ENCODE results near the gene ATP5MG. TPM values are rescaled to one million over a fixed set of nuclear protein-coding genes. Genes with fewer than 3 reads are reported as not detected.

ATP5MG gene
- total RNA-seq, 1 donor from 2014 or later = 194 TPM

- no peaks in the 10 kb centered on the region for H3K27me3 Mint-ChIP-seq (ENCODE audit: low read depth, unreplicated experiment)
- no peak overlapping the region for H2AFZ ChIP-seq (ENCODE audit: low read depth, low read length)
- H3K27ac Mint-ChIP-seq (ENCODE audit: unreplicated experiment) = no peak overlapping the region
- H4K20me1 ChIP-seq (ENCODE audit: insufficient read depth, low read length) = no peaks in the 10 kb centered on the region
- DNase-seq (ENCODE audit: low read depth) (no peak), FAIRE-seq (no peak)
- H3K36me3 Mint-ChIP-seq (ENCODE audit: low read depth, unreplicated experiment) = peaks cover 29% of the 10 kb centered on the region
- no peak overlapping the region for H3K4me2 ChIP-seq (ENCODE audit: low read length)
- H3K9me3 Mint-ChIP-seq (ENCODE audit: unreplicated experiment) = no peaks in the 10 kb centered on the region
- no peaks in the 10 kb centered on the region for H3K79me2 ChIP-seq (ENCODE audit: insufficient read depth, low read length)
- no peak overlapping the region for H3K4me3 Mint-ChIP-seq (ENCODE audit: unreplicated experiment)
- peaks cover 59% of the 10 kb centered on the region for H3K36me3 ChIP-seq (ENCODE audit: insufficient read depth, low read length)
- H3K9me3 ChIP-seq (ENCODE audit: insufficient read depth, low read depth, low read length) = no peaks in the 10 kb centered on the region
- no peaks in the 10 kb centered on the region for H3K4me1 Mint-ChIP-seq (ENCODE audit: low read depth, unreplicated experiment)
- H3K27me3 ChIP-seq (ENCODE audit: insufficient read depth, low read length) = no peaks in the 10 kb centered on the region
- no peak overlapping the region for H3K4me3 ChIP-seq (ENCODE audit: insufficient read depth, low read depth, low read length)
- no peak overlapping the region for H3K27ac ChIP-seq (ENCODE audit: low read depth, low read length)
- no peak for TF ChIP-seq CTCF (IDR thresholded peaks at IDR 0.05; ENCODE audit: insufficient read depth, low read depth, low read length)
- TF ChIP-seq EZH2 (IDR thresholded peaks at IDR 0.05; ENCODE audit: insufficient read depth, low read length) = no peak
- no peak overlapping the region for H3K9ac ChIP-seq (ENCODE audit: low read length)
- no peaks in the 10 kb centered on the region for H3K4me1 ChIP-seq (ENCODE audit: insufficient read depth, low read length)
Observed at GRCh38 chr11:118375978-118376377, 25.4 kb upstream of the ATP5MG start.

- H4K20me1 ChIP-seq (ENCODE audit: insufficient read depth, low read length) = no peaks in the 10 kb centered on the region
- H3K27me3 Mint-ChIP-seq (ENCODE audit: low read depth, unreplicated experiment) = no peaks in the 10 kb centered on the region
- no peak overlapping the region for H3K4me3 ChIP-seq (ENCODE audit: insufficient read depth, low read depth, low read length)
- H3K4me3 Mint-ChIP-seq (ENCODE audit: unreplicated experiment) = no peak overlapping the region
- H3K4me1 ChIP-seq (ENCODE audit: insufficient read depth, low read length) = no peaks in the 10 kb centered on the region
- H3K4me2 ChIP-seq (ENCODE audit: low read length) = no peak overlapping the region
- no peak overlapping the region for H3K27ac ChIP-seq (ENCODE audit: low read depth, low read length)
- TF ChIP-seq CTCF (IDR thresholded peaks at IDR 0.05; ENCODE audit: insufficient read depth, low read depth, low read length) = no peak
- TF ChIP-seq EZH2 (IDR thresholded peaks at IDR 0.05; ENCODE audit: insufficient read depth, low read length) = no peak
- DNase-seq (ENCODE audit: low read depth) (no peak), FAIRE-seq (no peak)
- no peaks in the 10 kb centered on the region for H3K79me2 ChIP-seq (ENCODE audit: insufficient read depth, low read length)
- no peaks in the 10 kb centered on the region for H3K4me1 Mint-ChIP-seq (ENCODE audit: low read depth, unreplicated experiment)
- no peaks in the 10 kb centered on the region for H3K9me3 ChIP-seq (ENCODE audit: insufficient read depth, low read depth, low read length)
- H3K27ac Mint-ChIP-seq (ENCODE audit: unreplicated experiment) = no peak overlapping the region
- H3K9me3 Mint-ChIP-seq (ENCODE audit: unreplicated experiment) = no peaks in the 10 kb centered on the region
- H3K9ac ChIP-seq (ENCODE audit: low read length) = no peak overlapping the region
- H3K36me3 ChIP-seq (ENCODE audit: insufficient read depth, low read length) = peaks cover 62% of the 10 kb centered on the region
- no peak overlapping the region for H2AFZ ChIP-seq (ENCODE audit: low read depth, low read length)
- no peaks in the 10 kb centered on the region for H3K27me3 ChIP-seq (ENCODE audit: insufficient read depth, low read length)
- peaks cover 18% of the 10 kb centered on the region for H3K36me3 Mint-ChIP-seq (ENCODE audit: low read depth, unreplicated experiment)
Observed at GRCh38 chr11:118379497-118379896, 21.9 kb upstream of the ATP5MG start.

GRCh38 chr11:118380571-118380970, 20.8 kb upstream of the ATP5MG start:
- H3K27me3 ChIP-seq (ENCODE audit: insufficient read depth, low read length) = no peaks in the 10 kb centered on the region
- H2AFZ ChIP-seq (ENCODE audit: low read depth, low read length) = no peak overlapping the region
- H3K27ac Mint-ChIP-seq (ENCODE audit: unreplicated experiment) = no peak overlapping the region
- no peak for DNase-seq (ENCODE audit: low read depth)
- no peak overlapping the region for H3K4me3 Mint-ChIP-seq (ENCODE audit: unreplicated experiment)
- H3K4me2 ChIP-seq (ENCODE audit: low read length) = no peak overlapping the region
- no peaks in the 10 kb centered on the region for H3K4me1 ChIP-seq (ENCODE audit: insufficient read depth, low read length)
- no peaks in the 10 kb centered on the region for H3K79me2 ChIP-seq (ENCODE audit: insufficient read depth, low read length)
- FAIRE-seq = no peak
- H3K27ac ChIP-seq (ENCODE audit: low read depth, low read length) = no peak overlapping the region
- no peaks in the 10 kb centered on the region for H3K4me1 Mint-ChIP-seq (ENCODE audit: low read depth, unreplicated experiment)
- no peak overlapping the region for H3K4me3 ChIP-seq (ENCODE audit: insufficient read depth, low read depth, low read length)
- no peaks in the 10 kb centered on the region for H4K20me1 ChIP-seq (ENCODE audit: insufficient read depth, low read length)
- no peak for TF ChIP-seq CTCF (IDR thresholded peaks at IDR 0.05; ENCODE audit: insufficient read depth, low read depth, low read length)
- H3K9ac ChIP-seq (ENCODE audit: low read length) = no peak overlapping the region
- H3K9me3 ChIP-seq (ENCODE audit: insufficient read depth, low read depth, low read length) = no peaks in the 10 kb centered on the region
- peaks cover 16% of the 10 kb centered on the region for H3K36me3 Mint-ChIP-seq (ENCODE audit: low read depth, unreplicated experiment)
- peaks cover 66% of the 10 kb centered on the region for H3K36me3 ChIP-seq (ENCODE audit: insufficient read depth, low read length)
- H3K27me3 Mint-ChIP-seq (ENCODE audit: low read depth, unreplicated experiment) = no peaks in the 10 kb centered on the region
- no peaks in the 10 kb centered on the region for H3K9me3 Mint-ChIP-seq (ENCODE audit: unreplicated experiment)
